T-helper 1 cell treated with Interleukin-12 subunit alpha and Interleukin-12 subunit beta and Interleukin-4 antibody, amounts not matched to agents 30 μg/mL and 1 μg/mL, for 36 hours (primary cell): ENCODE results near the gene LMBRD2.

Source experiments
- H3K27ac Mint-ChIP-seq: one replicate; pipeline ENCODE4 v1.8.0; 2021; ENCODE audit warnings: mild to moderate bottlenecking, mixed read lengths
- H3K27me3 Mint-ChIP-seq: one replicate; pipeline ENCODE4 v1.8.0; 2021; ENCODE audit warnings: low read depth, mixed read lengths
- H3K36me3 Mint-ChIP-seq: one replicate; pipeline ENCODE4 v1.8.0; 2021; ENCODE audit warnings: low read depth, mixed read lengths
- H3K4me1 Mint-ChIP-seq: one replicate; pipeline ENCODE4 v1.8.0; 2021; ENCODE audit warnings: low read depth, mixed read lengths
- H3K4me3 Mint-ChIP-seq: one replicate; pipeline ENCODE4 v1.8.0; 2021; ENCODE audit warnings: mild to moderate bottlenecking, moderate library complexity, mixed read lengths
- H3K9me3 Mint-ChIP-seq: one replicate; pipeline ENCODE4 v1.8.0; 2021; ENCODE audit warnings: mixed read lengths

LMBRD2 gene

DNA sequence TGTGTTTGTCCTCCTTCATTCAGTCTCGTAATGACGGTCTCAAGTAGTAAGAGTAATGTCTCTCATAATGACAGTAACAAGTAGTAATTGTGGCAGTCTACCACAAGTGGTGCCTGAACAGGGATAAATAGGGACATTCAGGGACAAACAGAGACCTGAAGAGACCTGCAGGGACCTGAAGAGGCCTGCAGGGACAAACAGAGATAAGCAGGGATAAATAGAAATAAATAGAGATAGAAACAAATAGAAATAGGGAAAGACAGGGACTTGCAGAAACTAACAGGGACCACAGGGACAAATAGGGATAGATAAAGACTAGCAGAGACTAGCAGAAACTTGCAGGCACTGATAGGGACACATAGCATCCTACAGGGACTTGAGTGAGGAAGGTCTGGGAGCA, 92.9 kb downstream of the LMBRD2 start:
- Mint-ChIP-seq H3K27ac (no peak overlapping the region), H3K9me3 (no peaks in the 10 kb centered on the region), H3K4me3 (no peak overlapping the region), H3K4me1 (peaks cover 1% of the 10 kb centered on the region), H3K36me3 (no peaks in the 10 kb centered on the region), H3K27me3 (peaks cover 21% of the 10 kb centered on the region)

GRCh38 chr5:36057386-36057785, 94.3 kb downstream of the LMBRD2 start:
- peaks cover 32% of the 10 kb centered on the region for H3K27me3 Mint-ChIP-seq
- no peak overlapping the region for H3K27ac Mint-ChIP-seq
- no peaks in the 10 kb centered on the region for H3K9me3 Mint-ChIP-seq
- no peak overlapping the region for H3K4me3 Mint-ChIP-seq
- no peaks in the 10 kb centered on the region for H3K36me3 Mint-ChIP-seq
- H3K4me1 Mint-ChIP-seq = peaks cover 1% of the 10 kb centered on the region

- H3K36me3 Mint-ChIP-seq = no peaks in the 10 kb centered on the region
- H3K9me3 Mint-ChIP-seq = no peaks in the 10 kb centered on the region
- peaks cover 38% of the 10 kb centered on the region for H3K27me3 Mint-ChIP-seq
- H3K4me3 Mint-ChIP-seq = no peak overlapping the region
- peaks cover 1% of the 10 kb centered on the region for H3K4me1 Mint-ChIP-seq
- H3K27ac Mint-ChIP-seq = no peak overlapping the region
These were observed 95.3 kb downstream of the LMBRD2 start for GRCh38 chr5:36056422-36056821.

DNA sequence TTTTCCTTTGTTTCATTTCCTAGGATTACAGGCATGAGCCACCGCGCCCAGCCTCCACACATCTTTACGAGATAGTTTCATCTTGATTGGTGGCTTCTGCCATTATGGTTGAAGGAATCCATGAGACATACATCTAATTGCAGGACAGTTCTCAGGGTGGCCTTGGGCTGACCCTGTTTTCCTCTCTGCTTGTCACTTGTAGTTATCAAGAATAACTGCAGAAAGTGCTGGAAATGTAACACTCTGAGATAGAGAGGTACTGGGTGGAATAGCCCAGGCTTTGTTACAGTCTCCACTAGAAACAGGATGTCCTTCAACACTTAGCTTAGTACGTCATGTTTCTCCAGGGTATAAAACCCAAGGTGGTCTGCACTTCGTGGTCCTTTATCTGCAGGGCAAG, 95.7 kb downstream of the LMBRD2 start:
- Mint-ChIP-seq H3K9me3 (no peaks in the 10 kb centered on the region), H3K36me3 (no peaks in the 10 kb centered on the region), H3K4me1 (peaks cover 1% of the 10 kb centered on the region), H3K27me3 (peaks cover 38% of the 10 kb centered on the region), H3K27ac (no peak overlapping the region), H3K4me3 (no peak overlapping the region)

- Mint-ChIP-seq H3K9me3 (no peaks in the 10 kb centered on the region), H3K36me3 (no peaks in the 10 kb centered on the region), H3K4me3 (no peak overlapping the region), H3K27me3 (peaks cover 32% of the 10 kb centered on the region), H3K4me1 (peaks cover 1% of the 10 kb centered on the region), H3K27ac (no peak overlapping the region)
These were observed 97.0 kb downstream of the LMBRD2 start for GRCh38 chr5:36054647-36055046.

GRCh38 chr5:36052538-36052937, 99.1 kb downstream of the LMBRD2 start:
- no peaks in the 10 kb centered on the region for H3K9me3 Mint-ChIP-seq
- no peaks in the 10 kb centered on the region for H3K36me3 Mint-ChIP-seq
- H3K27me3 Mint-ChIP-seq = peaks cover 28% of the 10 kb centered on the region
- no peak overlapping the region for H3K27ac Mint-ChIP-seq
- H3K4me1 Mint-ChIP-seq = peaks cover 1% of the 10 kb centered on the region
- H3K4me3 Mint-ChIP-seq = no peak overlapping the region

GRCh38 chr5:36049949-36050348, 101.7 kb downstream of the LMBRD2 start:
- no peak overlapping the region for H3K4me3 Mint-ChIP-seq
- no peaks in the 10 kb centered on the region for H3K36me3 Mint-ChIP-seq
- H3K27me3 Mint-ChIP-seq = peaks cover 22% of the 10 kb centered on the region
- H3K9me3 Mint-ChIP-seq = no peaks in the 10 kb centered on the region
- peaks cover 1% of the 10 kb centered on the region for H3K4me1 Mint-ChIP-seq
- H3K27ac Mint-ChIP-seq = no peak overlapping the region
